ENCODE measurements around the gene FAM25G. TPM values are rescaled to one million over a fixed set of nuclear protein-coding genes. Genes with fewer than 3 reads are reported as not detected.
"Not testable (repeated sequence)": the region's sequence is repeated elsewhere in the genome, so short reads cannot be mapped to it uniquely, and the experiment has no call there.

Gene FAM25G
- polyA plus RNA-seq, 2 donors, result 6.3 to 123 TPM

DNA sequence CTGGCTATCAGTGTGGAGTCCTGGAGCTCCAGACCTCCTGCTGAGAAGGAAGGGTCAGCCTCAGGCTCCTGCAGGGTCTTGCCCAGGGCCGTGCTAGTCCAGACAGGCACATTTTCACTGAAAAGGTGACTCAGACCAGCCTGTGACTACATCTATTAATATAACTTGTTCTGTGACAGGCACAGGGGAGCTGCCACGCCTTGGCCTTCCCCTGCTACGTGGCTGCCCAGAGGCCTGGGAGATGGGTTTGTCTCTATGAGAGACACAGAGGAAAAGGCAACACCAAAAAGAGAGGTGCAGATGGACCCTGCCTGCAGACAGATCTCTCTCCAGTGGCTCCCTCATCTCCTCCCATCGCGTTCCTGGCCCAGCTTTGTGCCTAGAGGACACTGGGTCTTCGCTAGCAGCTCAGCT lies 9.7 kb downstream of the FAM25G start:
- not testable (repeated sequence) for H3K36me3 ChIP-seq (ENCODE audit: control insufficient read depth in 2 of 2, insufficient read depth in 2 of 2, low read length in 1 of 2); H3K9me3 ChIP-seq (ENCODE audit: control insufficient read depth in 2 of 2, insufficient read depth in 1 of 2, low read depth in 1 of 2, low read length in 1 of 2); H3K4me1 ChIP-seq (ENCODE audit: control insufficient read depth in 2 of 2, insufficient read depth in 2 of 2, low read length in 1 of 2); H3K27me3 ChIP-seq (ENCODE audit: control insufficient read depth in 1 of 2, insufficient read depth in 2 of 2, low read length in 2 of 2); H3K4me3 ChIP-seq (ENCODE audit: low read depth in 1 of 2, low read length in 2 of 2)
- peak overlapping the region; percentile 21 to 81 for H3K27ac ChIP-seq (ENCODE audit: low read depth in 2 of 2, low read length in 1 of 2)
- WGBS, 2 donors, result 44 to 67% methylated on average over 5 of the region's 6 CpGs

DNA sequence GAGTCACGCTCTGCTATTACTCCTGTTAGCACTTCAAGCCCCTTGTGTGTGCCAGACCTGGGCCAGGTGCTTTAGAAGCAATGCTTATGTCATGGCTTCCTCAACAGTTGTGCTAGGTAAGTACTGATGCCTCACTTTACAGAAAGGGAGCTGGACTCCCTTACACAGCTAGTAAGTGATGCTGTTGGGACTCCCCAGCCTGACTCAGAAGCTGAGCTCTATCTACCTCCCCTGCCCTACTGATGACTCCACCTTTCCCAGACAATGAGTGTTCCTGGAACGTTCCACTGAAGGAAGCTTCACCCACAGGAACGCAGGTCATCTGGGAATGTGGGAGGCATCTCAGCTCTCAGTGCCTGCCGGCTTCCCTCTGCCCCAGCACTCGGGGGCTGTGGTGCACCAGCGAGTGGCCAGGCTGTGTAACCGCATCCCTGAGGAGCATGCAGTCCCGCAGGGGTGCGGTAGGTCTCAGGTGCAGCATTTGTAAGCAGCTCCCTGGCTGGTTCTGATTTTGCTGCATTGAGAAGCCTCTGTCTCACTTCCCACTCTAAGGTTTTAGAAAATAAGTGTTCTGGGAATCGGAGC lies 10.2 kb downstream of the FAM25G start:
- WGBS, 2 donors, result 42 to 54% methylated on average over 5 to 8 of the region's 10 CpGs
- not testable (repeated sequence) for H3K4me1 ChIP-seq (ENCODE audit: control insufficient read depth in 2 of 2, insufficient read depth in 2 of 2, low read length in 1 of 2); H3K4me3 ChIP-seq (ENCODE audit: low read depth in 1 of 2, low read length in 2 of 2); H3K36me3 ChIP-seq (ENCODE audit: control insufficient read depth in 2 of 2, insufficient read depth in 2 of 2, low read length in 1 of 2); H3K9me3 ChIP-seq (ENCODE audit: control insufficient read depth in 2 of 2, insufficient read depth in 1 of 2, low read depth in 1 of 2, low read length in 1 of 2); H3K27me3 ChIP-seq (ENCODE audit: control insufficient read depth in 1 of 2, insufficient read depth in 2 of 2, low read length in 2 of 2)
- peak overlapping the region in 1 of 2 donors; percentile 31 for H3K27ac ChIP-seq (ENCODE audit: low read depth in 2 of 2, low read length in 1 of 2)

DNA sequence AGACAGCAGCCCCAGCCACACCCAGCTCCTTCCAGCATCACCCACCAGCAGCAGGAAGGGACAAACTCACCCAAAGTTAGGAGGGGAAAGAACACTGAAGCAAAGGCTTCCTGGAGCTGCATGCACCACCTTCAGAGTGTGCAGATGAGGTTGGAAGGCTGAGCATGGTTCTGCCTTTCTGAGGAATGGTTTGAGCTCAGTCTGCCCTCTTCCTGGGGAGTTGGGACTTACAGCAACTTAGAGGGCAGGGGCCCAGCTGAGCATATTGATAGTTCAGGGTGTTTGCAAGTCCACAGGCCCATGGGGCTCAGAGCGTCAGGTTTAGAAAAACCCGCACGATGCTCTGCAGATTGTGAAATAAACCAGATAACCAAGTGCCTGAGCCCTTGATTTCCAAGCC lies 11.4 kb downstream of the FAM25G start:
- 60% methylated on average over 1 of the region's 3 CpGs; no CpG with 5 or more reads in 1 of the 2 donors for WGBS, 2 donors
- not testable (repeated sequence) for H3K36me3 ChIP-seq (ENCODE audit: control insufficient read depth in 2 of 2, insufficient read depth in 2 of 2, low read length in 1 of 2); H3K27ac ChIP-seq (ENCODE audit: low read depth in 2 of 2, low read length in 1 of 2); H3K27me3 ChIP-seq (ENCODE audit: control insufficient read depth in 1 of 2, insufficient read depth in 2 of 2, low read length in 2 of 2); H3K4me1 ChIP-seq (ENCODE audit: control insufficient read depth in 2 of 2, insufficient read depth in 2 of 2, low read length in 1 of 2); H3K4me3 ChIP-seq (ENCODE audit: low read depth in 1 of 2, low read length in 2 of 2); H3K9me3 ChIP-seq (ENCODE audit: control insufficient read depth in 2 of 2, insufficient read depth in 1 of 2, low read depth in 1 of 2, low read length in 1 of 2)

DNA sequence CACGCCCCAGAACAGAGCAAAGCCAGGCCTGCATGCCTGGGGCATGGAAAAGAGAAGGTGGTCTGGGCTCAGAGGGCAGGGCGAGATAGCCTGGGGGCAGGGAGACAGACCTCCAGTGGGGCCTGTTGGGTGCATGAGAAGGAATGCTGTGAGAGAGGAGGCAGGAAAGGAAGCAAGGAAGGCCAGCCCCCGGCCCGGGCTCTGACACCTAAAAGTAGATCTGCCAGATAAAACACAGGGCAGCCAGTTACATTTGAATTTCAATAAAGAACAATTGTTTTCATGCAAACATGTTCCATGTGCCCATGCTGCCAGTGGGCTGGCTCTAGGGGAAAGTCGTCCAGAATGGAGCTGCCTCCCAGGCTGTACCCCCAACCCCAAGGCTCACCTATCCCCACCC lies 13.4 kb downstream of the FAM25G start:
- not testable (repeated sequence) for H3K4me3 ChIP-seq (ENCODE audit: low read depth in 1 of 2, low read length in 2 of 2); H3K4me1 ChIP-seq (ENCODE audit: control insufficient read depth in 2 of 2, insufficient read depth in 2 of 2, low read length in 1 of 2)
- 45 to 78% methylated on average over 3 of the region's 5 CpGs for WGBS, 2 donors

DNA sequence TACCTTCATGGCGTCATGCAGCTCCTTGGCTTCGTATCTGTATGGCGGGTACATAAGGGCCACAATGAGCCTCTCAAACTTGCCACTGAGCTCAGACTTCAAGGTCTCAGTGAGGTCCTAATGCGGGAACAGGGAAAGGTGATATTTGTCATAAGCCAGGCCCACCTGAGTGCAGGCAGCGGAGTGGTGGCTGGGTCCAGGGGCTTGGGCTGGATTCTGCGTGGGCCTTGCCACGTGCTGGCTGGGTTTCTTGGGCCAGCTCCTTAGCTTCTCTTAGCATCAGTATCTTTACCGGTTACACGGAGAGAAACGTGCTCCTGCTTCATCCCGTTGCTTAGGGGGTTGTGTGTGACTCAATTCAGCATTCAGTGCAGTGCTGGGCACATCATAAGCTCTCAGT lies 14.4 kb downstream of the FAM25G start:
- H3K4me1 ChIP-seq (ENCODE audit: control insufficient read depth in 2 of 2, insufficient read depth in 2 of 2, low read length in 1 of 2); H3K27me3 ChIP-seq (ENCODE audit: control insufficient read depth in 1 of 2, insufficient read depth in 2 of 2, low read length in 2 of 2); H3K9me3 ChIP-seq (ENCODE audit: control insufficient read depth in 2 of 2, insufficient read depth in 1 of 2, low read depth in 1 of 2, low read length in 1 of 2); H3K36me3 ChIP-seq (ENCODE audit: control insufficient read depth in 2 of 2, insufficient read depth in 2 of 2, low read length in 1 of 2); H3K27ac ChIP-seq (ENCODE audit: low read depth in 2 of 2, low read length in 1 of 2); H3K4me3 ChIP-seq (ENCODE audit: low read depth in 1 of 2, low read length in 2 of 2): not testable (repeated sequence)
- 92% methylated on average over 6 to 9 of the region's 11 CpGs for WGBS, 2 donors

More for the DNA sequence above, 13.4 kb downstream of the FAM25G start:
- not testable (repeated sequence) for H3K36me3 ChIP-seq (ENCODE audit: control insufficient read depth in 2 of 2, insufficient read depth in 2 of 2, low read length in 1 of 2); H3K27ac ChIP-seq (ENCODE audit: low read depth in 2 of 2, low read length in 1 of 2); H3K9me3 ChIP-seq (ENCODE audit: control insufficient read depth in 2 of 2, insufficient read depth in 1 of 2, low read depth in 1 of 2, low read length in 1 of 2); H3K27me3 ChIP-seq (ENCODE audit: control insufficient read depth in 1 of 2, insufficient read depth in 2 of 2, low read length in 2 of 2)

DNA sequence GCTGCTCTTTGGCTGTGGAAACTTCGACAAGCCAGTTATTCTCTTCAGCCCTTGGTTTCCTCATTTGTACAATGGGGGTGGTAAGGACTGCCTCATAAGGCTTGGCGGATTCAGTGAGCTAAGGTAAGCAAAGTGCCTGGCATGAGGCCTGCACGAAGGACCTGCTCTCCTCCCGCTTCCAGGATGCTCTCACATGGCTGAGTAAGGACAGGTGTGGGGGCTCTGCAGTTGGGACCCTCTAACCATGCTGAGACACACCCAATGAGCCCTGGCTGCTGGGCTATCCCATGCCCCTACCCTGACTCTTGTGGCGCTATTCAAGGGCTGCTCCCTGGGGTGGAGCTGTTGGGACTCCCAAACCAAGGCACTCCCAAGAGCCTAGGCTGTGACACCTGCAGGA lies 16.4 kb downstream of the FAM25G start:
- H3K4me1 ChIP-seq (ENCODE audit: control insufficient read depth in 2 of 2, insufficient read depth in 2 of 2, low read length in 1 of 2); H3K4me3 ChIP-seq (ENCODE audit: low read depth in 1 of 2, low read length in 2 of 2); H3K36me3 ChIP-seq (ENCODE audit: control insufficient read depth in 2 of 2, insufficient read depth in 2 of 2, low read length in 1 of 2); H3K27ac ChIP-seq (ENCODE audit: low read depth in 2 of 2, low read length in 1 of 2); H3K27me3 ChIP-seq (ENCODE audit: control insufficient read depth in 1 of 2, insufficient read depth in 2 of 2, low read length in 2 of 2); H3K9me3 ChIP-seq (ENCODE audit: control insufficient read depth in 2 of 2, insufficient read depth in 1 of 2, low read depth in 1 of 2, low read length in 1 of 2): not testable (repeated sequence)
- WGBS, 2 donors, result 77 to 87% methylated on average over 5 of the region's 5 CpGs

DNA sequence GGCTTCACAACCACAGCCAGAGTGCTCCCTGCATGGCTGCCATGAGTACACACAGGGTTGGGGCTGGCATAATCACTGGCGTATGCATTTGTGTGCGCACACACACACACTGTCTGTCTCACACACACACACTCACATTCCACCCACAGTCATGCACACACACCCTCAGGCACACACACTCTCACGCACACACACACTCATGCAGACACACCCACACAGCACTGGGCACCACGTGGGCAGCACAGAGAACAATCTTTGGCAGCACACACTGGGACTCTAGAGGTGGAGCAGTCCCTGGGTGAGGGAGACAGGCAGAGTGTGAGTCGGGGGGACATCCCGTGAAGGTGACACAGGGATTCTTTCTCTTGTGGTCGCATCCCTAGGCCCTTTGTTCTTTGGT lies 18.0 kb downstream of the FAM25G start:
- WGBS, 2 donors, result no CpG with 5 or more reads among the region's 7 CpGs
- not testable (repeated sequence) for H3K27me3 ChIP-seq (ENCODE audit: control insufficient read depth in 1 of 2, insufficient read depth in 2 of 2, low read length in 2 of 2); H3K27ac ChIP-seq (ENCODE audit: low read depth in 2 of 2, low read length in 1 of 2); H3K9me3 ChIP-seq (ENCODE audit: control insufficient read depth in 2 of 2, insufficient read depth in 1 of 2, low read depth in 1 of 2, low read length in 1 of 2); H3K4me3 ChIP-seq (ENCODE audit: low read depth in 1 of 2, low read length in 2 of 2); H3K4me1 ChIP-seq (ENCODE audit: control insufficient read depth in 2 of 2, insufficient read depth in 2 of 2, low read length in 1 of 2); H3K36me3 ChIP-seq (ENCODE audit: control insufficient read depth in 2 of 2, insufficient read depth in 2 of 2, low read length in 1 of 2)

DNA sequence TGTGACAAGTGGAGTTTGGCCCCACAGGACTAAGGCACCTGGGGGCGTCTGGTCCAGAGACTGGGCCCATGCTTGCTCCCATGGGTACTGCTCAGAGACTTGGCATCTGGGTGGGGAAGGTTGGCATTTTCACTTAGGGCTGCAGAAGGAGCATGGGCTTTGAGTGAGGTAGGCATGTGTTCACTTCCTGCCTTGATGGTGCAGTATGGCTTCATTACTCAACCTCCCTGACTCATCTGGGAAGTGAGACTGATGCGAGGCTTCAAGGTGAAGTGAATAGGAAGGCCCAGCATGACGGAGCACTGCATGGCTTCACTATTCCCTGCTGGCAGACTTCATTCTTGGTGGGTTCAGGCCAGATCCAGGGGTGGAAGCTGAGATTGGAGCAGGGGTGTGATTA lies 18.9 kb downstream of the FAM25G start:
- not testable (repeated sequence) for H3K36me3 ChIP-seq (ENCODE audit: control insufficient read depth in 2 of 2, insufficient read depth in 2 of 2, low read length in 1 of 2); H3K27me3 ChIP-seq (ENCODE audit: control insufficient read depth in 1 of 2, insufficient read depth in 2 of 2, low read length in 2 of 2); H3K4me3 ChIP-seq (ENCODE audit: low read depth in 1 of 2, low read length in 2 of 2); H3K9me3 ChIP-seq (ENCODE audit: control insufficient read depth in 2 of 2, insufficient read depth in 1 of 2, low read depth in 1 of 2, low read length in 1 of 2); H3K4me1 ChIP-seq (ENCODE audit: control insufficient read depth in 2 of 2, insufficient read depth in 2 of 2, low read length in 1 of 2)
- WGBS, 2 donors, result 53% methylated on average over 1 of the region's 3 CpGs; no CpG with 5 or more reads in 1 of the 2 donors
- H3K27ac ChIP-seq (ENCODE audit: low read depth in 2 of 2, low read length in 1 of 2), result peak overlapping the region in 1 of 2 donors; percentile 24

DNA sequence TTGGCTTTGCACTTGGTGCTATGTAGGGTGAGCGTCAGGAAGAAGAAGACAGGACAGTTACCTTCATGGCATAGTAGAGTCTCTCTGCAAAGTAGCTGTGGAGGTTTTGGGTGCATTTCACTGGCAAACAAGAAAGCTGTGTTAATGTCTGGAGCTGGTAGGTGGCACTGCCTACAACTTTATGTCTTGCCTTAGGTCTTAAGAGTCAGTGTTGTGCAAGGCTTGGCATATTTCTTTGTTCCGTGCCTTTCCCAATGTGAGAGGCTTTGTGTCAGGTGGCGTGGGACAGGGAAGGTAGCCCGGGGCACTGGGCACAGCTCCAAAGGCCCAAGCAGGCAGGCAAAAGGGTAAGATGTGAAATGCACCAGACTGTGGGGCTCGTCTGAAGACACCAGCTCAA lies 19.4 kb downstream of the FAM25G start:
- not testable (repeated sequence) for H3K27me3 ChIP-seq (ENCODE audit: control insufficient read depth in 1 of 2, insufficient read depth in 2 of 2, low read length in 2 of 2); H3K36me3 ChIP-seq (ENCODE audit: control insufficient read depth in 2 of 2, insufficient read depth in 2 of 2, low read length in 1 of 2); H3K4me3 ChIP-seq (ENCODE audit: low read depth in 1 of 2, low read length in 2 of 2); H3K27ac ChIP-seq (ENCODE audit: low read depth in 2 of 2, low read length in 1 of 2); H3K4me1 ChIP-seq (ENCODE audit: control insufficient read depth in 2 of 2, insufficient read depth in 2 of 2, low read length in 1 of 2); H3K9me3 ChIP-seq (ENCODE audit: control insufficient read depth in 2 of 2, insufficient read depth in 1 of 2, low read depth in 1 of 2, low read length in 1 of 2)
- no CpG with 5 or more reads among the region's 5 CpGs for WGBS, 2 donors

DNA sequence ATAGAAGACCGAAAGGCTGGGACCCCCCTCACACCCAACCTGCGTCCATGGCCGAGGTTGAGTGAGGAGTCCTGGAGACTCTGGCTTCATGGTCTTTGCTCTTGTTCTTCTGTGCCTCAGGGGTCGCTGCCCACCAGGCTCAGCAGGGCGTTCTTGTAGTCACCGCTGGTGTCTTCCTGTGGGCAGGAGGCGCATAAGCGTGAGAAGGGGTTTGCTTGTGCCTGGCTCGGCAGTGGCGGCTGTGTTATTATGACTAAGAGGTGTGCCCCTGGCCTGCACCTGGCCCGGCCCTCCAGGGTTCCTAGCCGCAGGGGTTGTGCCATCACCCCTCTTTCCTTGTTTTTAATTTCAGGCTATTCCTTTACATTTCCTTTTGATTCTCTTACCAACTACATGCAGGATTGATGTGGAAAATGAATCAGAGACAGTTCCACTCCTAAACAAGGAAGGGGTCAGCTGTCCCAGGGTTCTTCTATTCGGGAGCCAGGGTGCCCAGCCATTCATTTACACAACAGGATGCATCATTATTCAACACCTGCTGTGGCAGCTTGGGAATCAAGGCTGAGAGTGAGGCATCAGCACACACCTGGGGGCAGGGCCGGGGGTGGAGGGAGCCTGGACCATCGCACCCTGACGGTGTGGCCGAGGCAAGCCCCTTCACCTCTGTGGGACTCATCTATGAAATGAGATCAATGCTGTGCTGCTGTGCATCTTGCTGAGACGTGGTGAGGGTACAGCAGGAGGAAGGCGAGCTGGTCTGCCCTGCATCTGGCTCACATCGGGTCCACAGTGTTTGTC lies 22.6 kb downstream of the FAM25G start:
- H3K27me3 ChIP-seq (ENCODE audit: control insufficient read depth in 1 of 2, insufficient read depth in 2 of 2, low read length in 2 of 2); H3K4me1 ChIP-seq (ENCODE audit: control insufficient read depth in 2 of 2, insufficient read depth in 2 of 2, low read length in 1 of 2); H3K9me3 ChIP-seq (ENCODE audit: control insufficient read depth in 2 of 2, insufficient read depth in 1 of 2, low read depth in 1 of 2, low read length in 1 of 2); H3K27ac ChIP-seq (ENCODE audit: low read depth in 2 of 2, low read length in 1 of 2); H3K4me3 ChIP-seq (ENCODE audit: low read depth in 1 of 2, low read length in 2 of 2); H3K36me3 ChIP-seq (ENCODE audit: control insufficient read depth in 2 of 2, insufficient read depth in 2 of 2, low read length in 1 of 2): not testable (repeated sequence)
- 89% methylated on average over 15 of the region's 20 CpGs for WGBS, 2 donors

All from esophagus (tissue), 2 donors.